ENCODE data around the gene C11orf21.

C11orf21 gene

DNA sequence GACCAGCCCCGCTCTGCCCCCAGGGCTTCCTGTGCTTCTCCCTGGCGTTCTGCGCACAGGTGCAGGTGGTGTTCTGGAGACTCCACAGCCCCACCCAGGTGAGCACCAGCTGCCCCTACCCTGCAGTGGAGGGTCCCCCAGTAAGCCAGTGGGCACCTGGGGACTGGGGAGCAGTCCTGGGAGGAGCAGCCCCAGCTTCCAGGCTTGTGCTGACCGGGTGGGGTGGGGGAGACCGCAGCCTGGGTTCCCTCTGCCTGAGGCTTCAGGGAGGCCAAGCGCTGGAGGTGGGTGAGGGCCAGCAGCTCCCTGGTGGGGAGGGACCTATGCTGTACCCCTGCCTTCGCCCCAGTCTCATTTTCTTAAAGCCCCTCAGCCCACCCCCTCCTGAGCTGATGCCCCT is 7.0 kb upstream of the C11orf21 start:
- no peak for DNase-seq

DNA sequence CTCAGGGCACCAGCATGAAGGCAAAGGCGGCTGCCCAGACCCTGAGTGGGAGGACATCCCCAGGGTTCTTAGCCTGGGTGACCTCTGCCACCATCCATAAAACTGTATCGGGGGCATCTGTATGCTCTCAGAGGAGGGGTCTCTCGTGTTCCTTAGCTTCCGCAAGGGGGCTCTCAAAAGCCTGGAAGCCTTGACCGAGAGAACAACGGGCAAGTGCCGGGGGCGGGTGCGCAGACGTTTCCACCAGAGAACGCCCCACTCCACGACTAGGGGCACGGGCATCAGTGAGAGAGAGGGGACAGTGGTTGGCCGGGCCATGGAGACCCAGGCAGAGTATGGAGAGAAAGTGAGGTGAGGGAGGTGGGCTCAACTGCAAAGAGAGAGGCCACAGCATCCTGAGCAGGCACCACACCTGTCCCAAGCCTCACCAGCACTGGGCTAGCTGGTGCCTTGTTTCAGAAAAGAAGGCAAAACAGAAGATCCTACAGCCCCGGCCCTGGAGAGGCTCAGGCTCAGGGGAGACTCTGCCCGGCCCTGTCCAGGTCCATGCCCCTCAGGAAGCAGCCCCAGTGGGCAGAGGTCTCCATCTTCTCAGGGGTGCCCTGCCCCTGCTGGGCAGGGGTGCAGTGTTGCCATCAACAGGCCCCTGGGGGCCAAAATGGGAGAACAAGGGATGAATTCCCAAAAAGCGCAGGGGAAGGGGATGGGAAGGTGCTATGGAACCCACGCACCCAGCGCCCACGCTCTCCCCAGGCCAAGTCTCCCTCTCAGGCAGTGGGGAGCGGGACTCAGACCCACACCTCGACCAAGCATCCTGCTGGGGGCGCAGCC is 6.0 kb upstream of the C11orf21 start:
- no peak for DNase-seq

DNA sequence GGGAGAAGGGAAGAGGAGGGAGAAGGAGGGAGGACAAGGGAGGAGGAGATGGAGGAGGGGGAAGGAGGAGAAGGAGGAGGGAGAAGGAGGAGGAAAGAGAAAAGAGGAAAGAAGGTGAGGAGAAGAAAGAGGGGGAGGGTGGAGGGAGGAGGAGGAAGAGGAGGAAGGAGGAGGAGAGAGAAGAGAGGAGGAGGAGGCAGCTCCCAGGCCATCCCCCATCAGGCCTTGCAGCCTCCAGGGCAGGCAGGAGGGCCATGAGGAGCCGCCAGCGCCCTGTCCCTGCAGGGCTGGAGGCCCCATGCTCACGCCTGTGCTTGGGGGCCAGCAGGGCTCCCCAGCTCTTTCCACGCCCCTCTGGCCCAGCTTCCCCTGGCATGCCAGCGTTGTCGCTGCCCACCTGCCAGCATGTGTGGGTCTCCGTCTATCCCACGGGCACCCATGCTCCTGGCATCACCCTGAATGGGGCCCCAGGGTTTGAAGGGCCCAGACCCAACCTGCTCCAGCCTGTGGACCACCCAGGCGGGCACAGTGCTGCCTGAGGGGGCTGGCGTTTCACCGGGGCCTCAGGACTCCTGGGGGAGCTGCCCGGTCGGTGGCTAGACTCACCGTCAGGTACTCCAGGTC is 5.3 kb upstream of the C11orf21 start:
- DNase-seq, result peak; percentile 65

DNA sequence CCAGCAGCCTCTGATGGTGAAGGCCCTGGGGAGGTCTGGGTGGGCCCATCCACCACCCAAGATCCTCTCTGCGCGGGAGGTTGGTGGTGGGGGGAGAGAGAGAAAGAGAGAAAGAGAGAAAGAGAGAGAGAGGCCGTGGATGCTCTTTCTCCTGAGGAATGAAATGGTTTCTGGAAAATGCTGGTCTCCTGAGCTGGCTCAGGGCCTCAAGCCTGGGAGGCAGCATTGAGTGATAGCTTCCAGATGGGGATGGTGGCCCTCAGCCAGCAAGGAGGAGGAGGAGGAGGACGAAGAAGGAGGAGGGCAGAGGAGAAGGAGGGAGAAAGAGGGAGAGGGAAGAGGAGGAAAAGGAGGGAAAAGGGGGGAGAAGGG is 4.7 kb upstream of the C11orf21 start:
- peak; percentile 78 for DNase-seq

DNA sequence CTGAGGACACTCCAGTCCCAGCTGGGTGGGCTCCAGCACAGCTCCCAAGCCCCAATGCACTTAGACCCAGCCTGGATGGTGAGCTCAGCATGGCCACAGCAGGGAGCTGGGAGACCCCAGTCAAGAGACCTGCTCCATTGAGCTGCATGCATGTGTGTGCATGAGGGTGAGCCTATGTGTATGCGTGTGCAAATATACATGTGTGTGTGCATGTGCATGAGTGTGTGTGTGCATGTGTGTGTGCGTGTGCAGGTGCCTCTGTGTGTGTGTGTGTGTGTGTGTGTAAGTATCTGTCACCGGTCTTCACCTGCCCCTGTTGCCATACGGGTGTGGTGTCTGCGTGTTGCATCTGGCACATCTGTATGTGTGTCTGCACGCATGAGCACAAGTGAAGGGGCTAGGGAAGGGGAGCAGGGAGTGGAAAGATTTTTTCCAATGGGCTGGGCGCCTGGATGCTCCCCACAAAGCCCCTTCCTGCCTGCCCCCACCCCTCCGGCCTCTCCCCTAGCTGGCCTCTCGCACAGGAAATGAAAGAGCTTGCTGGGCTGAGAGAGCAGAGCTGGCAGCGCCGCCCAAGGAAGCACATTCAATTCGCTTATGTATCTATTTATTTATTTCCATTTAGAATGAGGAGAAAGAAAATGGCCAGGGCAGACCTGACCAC is 4.2 kb upstream of the C11orf21 start:
- peak; percentile 62 for DNase-seq

DNA sequence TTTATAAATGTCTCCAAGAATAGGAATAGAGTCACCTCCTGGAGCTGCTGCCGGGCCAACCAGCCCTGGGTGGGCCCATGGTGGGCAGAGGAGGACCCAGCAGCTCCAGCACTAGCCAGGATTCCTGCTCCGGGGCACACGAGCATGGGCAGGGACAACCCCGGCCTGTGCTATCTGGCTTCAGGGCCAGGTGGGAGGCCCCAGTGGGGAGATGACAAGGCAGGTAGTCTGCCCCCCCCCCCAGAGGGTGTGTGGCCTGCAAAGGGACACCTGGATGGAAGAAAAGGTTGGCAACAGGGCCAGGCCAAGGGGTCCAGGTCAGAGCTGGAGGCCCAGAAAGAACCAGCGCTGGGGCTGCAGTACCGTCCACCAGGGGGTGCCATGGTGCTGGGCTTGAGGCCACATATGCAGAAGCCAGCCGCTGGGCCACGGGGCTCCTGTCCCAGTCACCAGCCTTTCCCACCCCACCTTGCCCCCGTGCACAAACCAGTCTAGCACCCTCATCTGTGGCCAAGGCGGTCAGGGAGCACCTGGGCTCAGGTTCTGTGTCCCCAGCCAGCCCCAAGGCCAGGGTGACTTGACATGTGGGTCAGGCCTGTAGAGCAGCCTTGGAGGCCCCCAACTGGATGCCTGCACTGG is 3.5 kb upstream of the C11orf21 start:
- peak; percentile 75 for DNase-seq

DNA sequence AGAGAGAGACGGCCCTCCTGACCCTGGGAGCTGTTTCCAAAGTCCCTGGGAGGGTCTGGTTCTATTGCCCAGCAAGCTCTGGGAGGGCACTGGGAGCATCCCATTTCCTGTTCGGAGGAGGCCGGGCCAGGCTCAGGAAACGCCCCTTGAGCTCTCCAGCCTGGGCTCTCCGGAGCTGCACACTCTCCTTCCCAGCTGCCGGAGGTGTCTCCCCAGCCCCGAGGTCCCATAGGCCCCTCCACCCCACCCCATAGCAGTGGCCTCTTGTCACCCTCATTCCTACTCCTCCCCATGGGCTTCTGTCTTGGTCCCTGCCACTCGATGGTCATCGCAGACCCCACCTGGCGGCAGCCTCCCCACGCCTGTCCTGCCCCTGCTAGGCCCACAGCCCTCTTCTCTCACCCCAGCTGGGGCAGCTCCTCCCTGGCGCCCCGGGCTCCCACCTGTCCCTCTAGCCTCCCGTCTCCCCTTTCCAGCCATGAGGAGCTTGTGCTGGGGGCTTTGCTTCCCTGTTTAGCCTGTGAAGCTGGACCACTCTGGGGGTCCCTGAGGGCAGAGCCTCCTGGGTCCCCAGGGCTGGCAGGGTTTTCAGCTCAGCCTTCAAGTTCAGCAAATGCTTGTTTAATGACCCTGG is 2.9 kb upstream of the C11orf21 start:
- no peak for DNase-seq

DNA sequence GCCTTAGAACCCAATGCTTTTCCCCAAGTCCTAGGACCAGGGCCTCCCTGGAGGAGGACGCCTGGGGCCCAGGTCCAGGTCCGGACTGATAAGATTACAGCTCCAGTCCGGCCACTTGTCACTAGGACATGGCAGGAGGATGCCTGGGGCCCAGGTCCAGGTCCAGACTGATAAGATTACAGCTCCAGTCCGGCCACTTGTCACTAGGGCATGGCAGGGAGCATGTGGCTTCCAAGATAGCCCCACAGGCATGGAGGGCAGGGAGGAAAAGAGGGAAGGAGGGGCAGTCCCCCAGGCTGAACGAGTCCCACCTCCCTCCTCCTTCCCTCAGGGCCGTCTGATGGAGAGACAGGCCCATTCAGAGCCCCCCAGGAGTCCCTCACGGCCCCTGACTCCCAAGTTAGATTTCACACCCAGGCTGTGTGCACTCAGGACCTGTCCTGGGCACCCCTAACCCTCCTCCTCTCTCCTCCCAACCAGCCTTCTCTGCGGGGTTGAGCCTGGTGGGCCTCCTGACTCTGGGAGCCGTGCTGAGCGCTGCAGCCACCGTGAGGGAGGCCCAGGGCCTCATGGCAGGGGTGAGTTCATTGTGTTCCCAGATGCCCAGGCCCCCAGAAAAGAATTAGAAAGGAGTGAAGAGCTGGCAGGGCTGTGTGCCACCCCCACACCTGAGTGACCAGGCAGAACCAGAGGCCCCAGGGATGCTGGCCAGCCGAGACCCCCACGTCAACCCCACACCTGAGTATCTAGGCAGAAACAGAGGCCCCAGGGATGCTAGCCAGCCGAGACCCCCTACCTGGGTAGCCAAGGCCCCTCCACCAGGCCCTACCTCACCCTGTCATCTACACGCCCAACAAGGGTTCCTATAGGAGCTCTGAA is 2.1 kb upstream of the C11orf21 start:
- DNase-seq, result no peak

DNA sequence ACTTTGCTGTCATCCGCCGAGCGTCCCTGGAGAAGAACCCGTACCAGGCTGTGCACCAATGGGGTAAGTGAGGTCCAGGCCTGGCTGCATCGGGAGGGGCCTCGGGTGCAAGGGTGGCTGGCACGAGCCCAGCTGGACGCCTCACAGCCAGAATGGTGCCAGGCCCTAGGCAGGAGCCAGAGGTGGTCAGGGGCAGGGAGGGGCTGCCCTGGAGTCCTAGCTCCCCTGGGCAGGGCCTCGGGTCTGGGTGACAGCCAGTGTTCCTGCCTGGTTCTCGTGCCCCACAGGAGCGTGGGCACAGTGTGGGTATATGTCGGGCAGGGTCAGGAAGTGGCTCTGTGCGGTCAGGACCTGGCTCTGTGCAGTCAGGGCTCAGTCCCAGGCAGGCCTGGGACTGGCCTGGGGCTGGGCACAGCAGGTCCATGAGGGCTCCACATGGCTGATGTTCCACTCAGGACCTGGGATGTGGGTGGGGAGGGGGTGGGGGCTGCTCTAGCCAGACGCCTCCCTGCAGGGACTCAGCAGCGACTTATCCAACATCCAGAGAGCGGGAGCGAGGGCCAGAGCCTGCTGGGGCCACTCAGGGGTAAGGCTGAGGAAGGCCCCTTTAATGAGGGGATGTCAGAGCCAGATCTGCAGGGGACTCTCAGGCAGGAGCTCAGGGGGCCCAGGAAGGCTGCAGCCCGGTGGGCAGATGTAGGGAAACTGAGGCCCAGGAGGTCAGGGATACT is 1.3 kb upstream of the C11orf21 start:
- no peak for DNase-seq

DNA sequence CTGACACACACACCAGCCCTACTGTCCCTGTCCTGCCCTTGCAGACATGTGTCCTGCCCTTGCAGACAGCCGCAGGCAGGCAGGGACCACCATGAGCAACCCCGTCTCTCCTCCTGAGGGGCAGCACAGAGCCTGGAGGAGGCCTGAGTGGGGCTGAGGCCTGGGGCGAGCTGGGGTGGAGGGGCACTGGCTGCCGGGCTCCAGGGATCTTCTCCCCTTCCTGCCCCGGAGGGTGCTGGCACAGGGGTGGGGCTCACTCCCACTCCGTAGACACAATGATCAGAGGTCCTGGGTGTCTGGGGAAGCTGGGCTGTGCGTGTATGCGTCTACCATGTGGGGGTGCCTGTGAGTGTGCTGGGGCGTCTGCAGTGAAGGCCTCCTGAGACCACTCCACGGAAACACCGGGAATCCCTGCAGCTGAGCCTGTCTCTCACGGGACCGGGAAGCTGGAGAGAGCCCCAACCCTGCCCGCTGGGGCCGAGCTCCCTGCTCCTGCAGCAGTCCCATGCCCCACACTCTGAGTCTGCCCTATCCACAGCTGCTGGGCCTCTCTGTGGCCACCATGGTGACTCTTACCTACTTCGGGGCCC is 683 bp upstream of the C11orf21 start:
- no peak for DNase-seq

DNA sequence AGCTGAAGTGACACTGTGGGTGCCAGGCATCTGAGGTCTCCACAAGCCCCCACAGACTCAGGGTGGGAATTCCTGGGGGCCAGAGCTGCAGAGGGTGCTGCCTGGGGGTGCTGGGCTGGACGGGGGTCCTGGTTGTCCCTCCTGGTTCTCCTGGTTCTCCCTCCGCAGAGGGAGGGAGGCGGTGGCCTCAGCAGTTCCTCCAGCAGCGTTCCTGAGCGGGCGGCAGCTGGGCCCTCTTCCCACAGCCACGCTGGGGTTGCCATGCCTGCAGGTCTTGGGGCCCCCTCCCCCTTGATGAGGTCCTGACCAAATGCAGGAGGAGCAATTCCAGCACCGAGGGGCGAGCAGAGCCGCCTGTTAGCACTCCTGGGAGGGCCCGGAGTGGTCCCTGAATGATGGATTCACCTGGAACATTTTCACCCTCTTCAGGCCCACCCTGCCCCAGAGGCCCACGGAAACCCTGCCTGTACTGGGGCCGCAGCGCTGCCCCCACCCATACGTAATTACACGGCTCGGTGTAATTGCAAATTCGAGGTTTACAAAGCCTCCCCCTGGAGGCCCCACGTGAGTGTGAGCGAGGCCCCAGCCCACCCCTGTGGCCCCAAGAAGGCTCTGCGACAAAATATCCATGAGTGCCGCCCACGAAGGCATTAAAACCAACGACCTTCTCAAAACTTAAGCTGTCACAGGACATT is 635 bp downstream of the C11orf21 start:
- no peak for DNase-seq

DNA sequence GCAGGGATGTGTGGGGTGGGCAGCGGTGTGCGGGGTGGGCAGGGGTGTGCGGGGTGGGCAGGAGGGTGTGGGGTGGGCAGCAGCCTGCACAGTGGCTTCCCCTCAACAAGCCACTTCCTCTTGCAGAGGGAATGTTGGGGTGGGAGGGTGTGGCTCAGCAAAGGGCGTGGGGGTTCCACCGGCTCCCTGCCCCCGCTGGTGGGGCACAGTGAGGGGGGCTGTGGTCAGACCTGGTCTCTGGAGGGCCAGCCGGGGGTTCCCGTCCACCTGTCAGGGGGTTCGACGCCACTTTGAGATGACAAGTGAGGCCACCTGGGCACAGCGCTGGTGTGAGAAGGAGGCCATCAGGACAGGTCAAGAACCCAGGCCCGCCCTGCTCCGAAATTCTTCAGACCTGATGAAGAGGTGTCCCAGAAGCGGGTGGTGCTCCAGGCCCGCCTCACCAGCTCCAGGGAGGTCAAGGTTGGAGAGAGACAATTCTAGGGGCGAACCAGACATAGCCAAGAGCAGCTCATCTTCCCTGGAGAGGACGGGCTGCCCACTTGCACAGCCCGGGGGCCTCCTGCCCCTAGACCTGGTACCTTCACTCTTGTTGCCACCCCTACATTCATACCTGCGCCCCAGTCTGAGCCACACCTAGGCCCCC is 1.3 kb downstream of the C11orf21 start:
- DNase-seq, result no peak

DNA sequence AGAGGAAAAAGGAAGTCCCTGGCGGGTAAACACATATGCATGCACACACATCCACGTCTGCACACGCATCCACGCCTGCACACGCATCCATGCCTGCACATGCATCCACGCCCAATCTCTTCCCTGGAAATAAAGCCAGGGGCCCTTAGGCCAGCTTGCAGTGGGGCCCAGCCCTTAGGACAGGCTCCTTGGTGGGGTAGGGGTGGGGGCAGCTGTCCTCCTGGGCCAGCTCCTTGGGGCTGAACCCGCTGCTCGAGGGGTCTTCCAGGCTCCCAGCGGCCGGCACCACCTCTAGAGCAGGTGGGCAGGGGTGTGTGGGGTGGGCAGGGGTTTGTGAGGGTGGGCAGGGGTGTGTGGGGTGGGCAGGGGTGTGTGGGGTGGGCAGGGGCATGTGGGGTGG is 1.9 kb downstream of the C11orf21 start:
- DNase-seq, result no peak

DNA sequence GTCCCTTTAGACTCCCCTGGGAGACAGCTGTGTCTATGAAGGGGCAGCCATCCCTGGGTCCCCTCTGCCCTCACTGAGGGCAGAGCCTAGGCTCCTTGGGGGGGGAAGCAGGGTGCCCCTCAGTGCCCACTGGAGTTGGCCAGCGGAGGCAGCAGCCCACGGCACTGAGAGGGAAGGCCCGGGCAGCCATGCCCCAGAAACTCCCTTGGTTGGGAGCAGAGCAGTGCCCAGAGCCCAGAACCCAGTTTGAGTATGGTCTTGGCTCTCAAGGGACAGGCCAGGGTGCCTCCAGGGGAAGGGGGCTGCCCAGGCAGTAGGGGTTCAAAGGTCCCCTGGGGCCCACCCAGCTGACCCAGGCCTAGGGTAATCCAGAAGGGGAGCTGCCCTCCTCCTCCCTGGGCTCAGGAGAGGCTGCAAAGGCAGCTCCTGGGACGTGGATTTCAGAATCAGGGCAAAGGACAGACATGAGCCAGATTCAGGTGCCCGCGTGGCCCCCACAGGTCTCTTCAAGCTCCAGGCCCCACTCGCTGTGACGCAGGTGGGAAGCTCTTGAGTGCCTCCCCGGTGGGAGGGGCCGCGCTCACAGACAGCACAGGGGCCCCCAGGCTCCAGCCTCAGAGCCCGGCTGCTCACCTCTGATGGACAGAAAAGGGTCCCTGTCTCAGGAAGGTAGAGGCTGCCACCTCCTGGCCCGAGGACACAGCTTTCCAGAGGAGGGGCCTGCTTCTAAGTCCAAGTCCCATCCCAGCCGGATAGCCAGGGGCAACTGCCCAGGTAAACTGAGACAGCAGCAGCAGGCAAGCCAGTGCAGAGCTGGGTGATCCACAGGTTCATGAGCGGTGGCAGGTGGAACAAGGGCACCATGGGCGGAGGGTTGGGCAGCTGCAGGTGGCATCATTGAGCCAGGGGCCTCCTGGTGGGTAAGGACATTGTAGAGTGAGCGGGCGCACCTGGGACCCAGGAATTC is 2.6 kb downstream of the C11orf21 start:
- DNase-seq, result peak; percentile 64

DNA sequence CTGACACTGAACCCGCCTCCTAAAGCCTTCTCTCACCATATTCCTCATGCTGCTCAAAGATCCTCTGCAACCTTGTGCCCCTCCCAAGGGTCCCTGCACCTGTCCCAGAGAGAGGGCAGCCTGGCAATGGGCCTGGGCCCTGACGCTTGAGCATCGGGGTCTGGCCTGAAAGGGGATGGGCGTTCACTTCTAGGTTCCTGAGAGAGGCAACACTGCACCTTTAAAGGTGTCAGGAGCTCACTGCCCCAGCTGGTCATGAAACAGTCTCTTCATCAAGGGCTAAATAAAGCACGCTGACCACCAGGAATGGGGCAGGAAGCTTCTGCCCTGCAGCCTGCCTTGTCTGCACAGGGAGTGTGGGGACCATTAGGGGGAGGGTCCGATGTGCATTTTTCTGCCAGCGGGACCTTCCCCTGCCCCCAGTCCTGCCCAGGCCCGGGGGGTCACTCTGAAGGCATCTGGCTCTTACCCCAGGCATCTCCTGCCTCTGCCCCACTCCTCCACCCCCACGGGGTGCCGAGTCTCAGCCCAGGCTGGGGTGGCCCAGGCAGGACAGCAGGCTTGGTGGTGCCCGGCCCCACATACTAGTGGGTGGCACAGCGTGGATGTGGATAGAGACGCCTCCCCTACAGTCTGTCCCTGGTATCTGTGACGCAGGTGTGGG is 3.5 kb downstream of the C11orf21 start:
- DNase-seq, result no peak

DNA sequence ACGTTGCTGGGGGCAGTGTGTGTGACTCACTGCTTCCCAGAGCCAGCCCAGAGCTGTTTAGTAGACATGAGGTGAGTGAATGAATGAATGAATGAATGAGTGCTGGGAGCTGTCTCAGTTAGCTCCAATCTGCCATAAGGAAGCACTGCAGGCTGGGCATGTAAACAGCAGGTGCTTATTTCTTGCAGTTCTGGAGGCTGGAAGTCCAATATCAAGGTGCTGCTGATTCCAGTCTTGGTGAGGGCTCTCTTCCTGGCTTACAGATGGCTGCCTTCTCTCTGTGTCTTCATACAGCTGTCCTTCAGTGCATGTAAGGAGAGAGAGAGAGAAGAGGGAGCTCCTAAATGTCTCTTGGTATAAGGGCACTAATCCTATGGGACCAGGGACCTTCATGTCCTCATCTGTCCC is 4.1 kb downstream of the C11orf21 start:
- DNase-seq, result no peak

DNA sequence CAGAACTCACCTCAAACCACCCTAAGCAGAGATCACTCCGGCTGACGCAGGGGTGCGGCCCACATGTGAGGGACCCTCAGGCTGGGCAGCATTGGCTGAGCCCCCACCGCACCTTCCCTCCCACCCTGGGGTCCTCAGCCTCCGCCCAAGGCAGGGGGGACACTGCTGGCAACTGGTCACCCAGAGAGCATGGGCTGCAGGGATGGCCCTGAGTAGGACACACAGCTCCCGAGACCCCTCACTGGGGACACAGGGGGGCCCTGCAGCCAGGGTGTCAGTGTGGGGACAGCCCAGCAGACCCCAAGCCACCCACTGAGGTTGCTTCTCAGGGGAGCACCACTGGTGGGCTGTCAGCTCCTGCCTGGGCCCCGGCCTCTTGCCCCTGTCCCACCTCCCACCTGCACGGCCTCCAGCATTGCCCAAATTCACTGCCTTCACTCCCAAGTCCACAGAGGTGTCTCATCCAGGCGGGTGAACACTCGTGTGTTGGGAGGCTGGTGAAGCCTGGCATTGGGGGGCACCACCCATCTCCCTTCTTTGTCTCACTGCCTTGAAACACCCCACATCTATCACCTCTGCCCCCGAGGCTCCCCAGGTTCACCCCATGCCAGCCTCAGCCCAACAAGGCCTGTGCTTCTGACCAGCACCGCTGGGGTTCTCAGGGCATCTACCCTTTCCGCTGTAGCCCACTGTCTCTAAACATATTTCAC is 4.7 kb downstream of the C11orf21 start:
- no peak for DNase-seq
